ENCODE results near the gene ZMYND11.

DNA sequence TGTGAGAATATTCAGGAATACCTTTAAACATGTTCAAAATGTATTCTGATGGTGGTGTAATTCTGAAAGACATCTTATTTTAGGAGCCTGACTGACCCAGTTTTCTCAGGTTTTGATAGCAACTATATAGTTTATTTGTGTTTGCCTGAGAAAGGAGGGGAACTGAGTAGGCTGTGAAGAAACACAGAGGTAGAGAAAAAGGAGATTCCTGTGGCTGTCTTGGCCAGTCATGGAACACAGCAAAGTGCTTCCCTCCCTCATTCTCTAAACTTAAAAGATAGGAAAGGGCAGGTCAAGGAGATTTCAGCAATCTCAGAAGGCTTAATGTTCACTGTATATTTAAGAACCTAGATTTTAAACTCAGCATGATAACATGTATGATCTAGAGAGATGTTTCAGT, 43.5 kb downstream of the ZMYND11 start:
- TF ChIP-seq POLR2A (IDR thresholded peaks at IDR 0.05) (no peak), POLR2AphosphoS5 (IDR thresholded peaks at IDR 0.05) (no peak)
- TF ChIP-seq, protein P1, sequence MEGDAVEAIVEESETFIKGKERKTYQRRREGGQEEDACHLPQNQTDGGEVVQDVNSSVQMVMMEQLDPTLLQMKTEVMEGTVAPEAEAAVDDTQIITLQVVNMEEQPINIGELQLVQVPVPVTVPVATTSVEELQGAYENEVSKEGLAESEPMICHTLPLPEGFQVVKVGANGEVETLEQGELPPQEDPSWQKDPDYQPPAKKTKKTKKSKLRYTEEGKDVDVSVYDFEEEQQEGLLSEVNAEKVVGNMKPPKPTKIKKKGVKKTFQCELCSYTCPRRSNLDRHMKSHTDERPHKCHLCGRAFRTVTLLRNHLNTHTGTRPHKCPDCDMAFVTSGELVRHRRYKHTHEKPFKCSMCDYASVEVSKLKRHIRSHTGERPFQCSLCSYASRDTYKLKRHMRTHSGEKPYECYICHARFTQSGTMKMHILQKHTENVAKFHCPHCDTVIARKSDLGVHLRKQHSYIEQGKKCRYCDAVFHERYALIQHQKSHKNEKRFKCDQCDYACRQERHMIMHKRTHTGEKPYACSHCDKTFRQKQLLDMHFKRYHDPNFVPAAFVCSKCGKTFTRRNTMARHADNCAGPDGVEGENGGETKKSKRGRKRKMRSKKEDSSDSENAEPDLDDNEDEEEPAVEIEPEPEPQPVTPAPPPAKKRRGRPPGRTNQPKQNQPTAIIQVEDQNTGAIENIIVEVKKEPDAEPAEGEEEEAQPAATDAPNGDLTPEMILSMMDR (IDR thresholded peaks at IDR 0.05), result no peak

Measured in sigmoid colon (tissue), 4 donors.